Measurements from ENCODE around the gene BNIPL. TPM values are rescaled to one million over a fixed set of nuclear protein-coding genes. Genes with fewer than 3 reads are reported as not detected.
A peak's percentile ranks its signal among the peaks of the same experiment; 100 is the strongest.

The BNIPL gene
- total RNA-seq, 2 donors from 2014 or later: 0.69 to 1.9 TPM

DNA sequence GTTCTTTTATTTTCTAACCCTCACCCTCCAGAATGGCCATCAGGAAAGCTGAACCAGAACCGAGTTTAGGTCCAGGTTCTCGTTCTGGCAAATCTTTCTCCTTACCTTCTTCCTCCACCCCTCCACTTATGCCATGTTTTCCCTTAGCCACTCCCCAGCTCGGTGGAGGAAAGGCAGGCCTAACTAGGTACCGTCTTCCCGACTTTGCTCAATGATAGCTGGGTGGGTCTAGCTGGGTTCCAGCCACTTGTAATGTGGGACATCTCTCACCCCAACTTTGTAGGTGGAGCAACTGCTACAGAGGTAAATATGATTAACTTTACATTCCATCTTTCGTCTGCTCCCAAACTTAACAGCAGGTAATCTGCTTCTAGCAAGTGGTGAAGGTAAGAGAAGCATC, 646 bp downstream of the BNIPL start:
- Histone ChIP-seq H3K27me3 (no peaks in the 10 kb centered on the region), H3K4me1 (no peaks in the 10 kb centered on the region), H3K9ac (ENCODE audit: low read depth in 2 of 2, low read length in 2 of 2) (no peak overlapping the region), H3K4me3 (no peak overlapping the region), H3K27ac (no peak overlapping the region), H3K36me3 (peaks cover 5% of the 10 kb centered on the region), H3K9me3 (no peaks in the 10 kb centered on the region)
- no peak for DNase-seq
- intact Hi-C loops (cut with DNase I): no loop called here
- TF ChIP-seq, protein P1, sequence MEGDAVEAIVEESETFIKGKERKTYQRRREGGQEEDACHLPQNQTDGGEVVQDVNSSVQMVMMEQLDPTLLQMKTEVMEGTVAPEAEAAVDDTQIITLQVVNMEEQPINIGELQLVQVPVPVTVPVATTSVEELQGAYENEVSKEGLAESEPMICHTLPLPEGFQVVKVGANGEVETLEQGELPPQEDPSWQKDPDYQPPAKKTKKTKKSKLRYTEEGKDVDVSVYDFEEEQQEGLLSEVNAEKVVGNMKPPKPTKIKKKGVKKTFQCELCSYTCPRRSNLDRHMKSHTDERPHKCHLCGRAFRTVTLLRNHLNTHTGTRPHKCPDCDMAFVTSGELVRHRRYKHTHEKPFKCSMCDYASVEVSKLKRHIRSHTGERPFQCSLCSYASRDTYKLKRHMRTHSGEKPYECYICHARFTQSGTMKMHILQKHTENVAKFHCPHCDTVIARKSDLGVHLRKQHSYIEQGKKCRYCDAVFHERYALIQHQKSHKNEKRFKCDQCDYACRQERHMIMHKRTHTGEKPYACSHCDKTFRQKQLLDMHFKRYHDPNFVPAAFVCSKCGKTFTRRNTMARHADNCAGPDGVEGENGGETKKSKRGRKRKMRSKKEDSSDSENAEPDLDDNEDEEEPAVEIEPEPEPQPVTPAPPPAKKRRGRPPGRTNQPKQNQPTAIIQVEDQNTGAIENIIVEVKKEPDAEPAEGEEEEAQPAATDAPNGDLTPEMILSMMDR (IDR thresholded peaks at IDR 0.05): no peak

DNA sequence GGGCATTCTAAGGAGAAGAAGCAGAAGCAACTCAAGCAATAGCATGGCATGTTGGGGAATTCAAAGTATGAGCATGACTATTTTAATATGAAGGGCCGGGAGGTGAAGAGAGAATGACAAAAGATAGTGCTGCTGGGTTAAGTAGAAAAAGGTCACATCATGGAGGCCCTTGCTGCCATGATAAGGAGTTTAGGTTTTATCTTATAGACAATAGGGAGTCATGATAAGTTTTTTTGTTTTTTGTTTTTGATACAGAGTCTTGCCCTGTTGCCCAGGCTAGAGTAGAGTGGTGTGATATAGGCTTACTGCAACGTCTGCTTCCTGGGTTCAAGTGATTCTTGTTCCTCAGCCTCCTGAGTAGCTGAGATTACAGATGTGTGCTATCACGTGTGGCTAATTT, 3.1 kb downstream of the BNIPL start:
- intact Hi-C loops (cut with DNase I): no loop called here
- no peak overlapping the region for H3K27ac ChIP-seq
- H3K4me1 ChIP-seq: no peaks in the 10 kb centered on the region
- TF ChIP-seq, protein P1 (IDR thresholded peaks at IDR 0.05): no peak
- H3K9me3 ChIP-seq: no peaks in the 10 kb centered on the region
- H3K36me3 ChIP-seq: peaks cover 2% of the 10 kb centered on the region
- no peaks in the 10 kb centered on the region for H3K27me3 ChIP-seq
- DNase-seq: no peak
- no peak overlapping the region for H3K4me3 ChIP-seq
- H3K9ac ChIP-seq (ENCODE audit: low read depth in 2 of 2, low read length in 2 of 2): no peak overlapping the region

DNA sequence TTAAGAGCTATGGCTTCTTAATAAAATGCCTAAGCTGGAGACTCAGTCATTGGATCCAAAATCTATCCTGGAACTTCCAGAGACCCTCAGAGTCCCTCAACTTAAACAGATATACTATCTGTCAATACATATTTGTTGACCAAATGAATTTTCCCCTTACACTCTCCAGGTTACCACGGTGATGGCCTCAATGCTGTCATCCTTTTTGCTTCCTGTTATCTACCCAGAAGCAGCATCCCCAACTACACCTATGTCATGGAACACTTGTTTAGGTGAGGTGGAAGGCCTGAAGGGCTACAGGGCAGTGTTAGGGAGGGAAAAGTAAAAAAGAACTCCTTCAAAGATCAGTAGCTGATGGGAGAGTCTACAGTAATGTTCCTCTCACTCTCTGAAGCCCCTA, 6.8 kb downstream of the BNIPL start:
- H3K27ac ChIP-seq: no peak overlapping the region
- no peaks in the 10 kb centered on the region for H3K36me3 ChIP-seq
- no peaks in the 10 kb centered on the region for H3K27me3 ChIP-seq
- H3K9ac ChIP-seq (ENCODE audit: low read depth in 2 of 2, low read length in 2 of 2): no peak overlapping the region
- DNase-seq: no peak
- H3K9me3 ChIP-seq: no peaks in the 10 kb centered on the region
- TF ChIP-seq, protein P1 (IDR thresholded peaks at IDR 0.05): no peak
- intact Hi-C loops (cut with DNase I): no loop called here
- no peak overlapping the region for H3K4me3 ChIP-seq
- H3K4me1 ChIP-seq: peaks cover 4% of the 10 kb centered on the region

DNA sequence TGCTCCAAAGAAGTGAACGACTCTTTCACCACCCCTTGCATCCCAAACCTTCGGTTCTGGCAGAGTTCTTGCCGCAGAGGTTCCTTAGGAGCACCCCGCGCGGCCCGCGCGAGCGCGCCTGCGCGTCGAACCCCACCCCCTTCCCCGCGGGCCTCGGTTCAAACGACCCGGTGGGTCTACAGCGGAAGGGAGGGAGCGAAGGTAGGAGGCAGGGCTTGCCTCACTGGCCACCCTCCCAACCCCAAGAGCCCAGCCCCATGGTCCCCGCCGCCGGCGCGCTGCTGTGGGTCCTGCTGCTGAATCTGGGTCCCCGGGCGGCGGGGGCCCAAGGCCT, 11.2 kb downstream of the BNIPL start, which contains the start of gene C1orf56:
C1orf56 (plus strand) TSS at position 161 of the 334 bp plus-strand sequence; CDS start at position 258, 97 bp downstream.
- intact Hi-C loops (cut with DNase I): no loop called here
- H3K4me3 ChIP-seq: peak within 1 kb of the TSS; percentile 62
- peaks cover 7% of the 10 kb centered on the region for H3K4me1 ChIP-seq
- no peaks in the 10 kb centered on the region for H3K27me3 ChIP-seq
- peak within 1 kb of the TSS; percentile 77 to 79 for H3K9ac ChIP-seq (ENCODE audit: low read depth in 2 of 2, low read length in 2 of 2)
- H3K27ac ChIP-seq: peak within 1 kb of the TSS; percentile 74
- H3K9me3 ChIP-seq: no peaks in the 10 kb centered on the region
- DNase-seq: peak; percentile 76
- TF ChIP-seq, protein P1 (IDR thresholded peaks at IDR 0.05): no peak
- peaks cover 7% of the 10 kb centered on the region for H3K36me3 ChIP-seq

DNA sequence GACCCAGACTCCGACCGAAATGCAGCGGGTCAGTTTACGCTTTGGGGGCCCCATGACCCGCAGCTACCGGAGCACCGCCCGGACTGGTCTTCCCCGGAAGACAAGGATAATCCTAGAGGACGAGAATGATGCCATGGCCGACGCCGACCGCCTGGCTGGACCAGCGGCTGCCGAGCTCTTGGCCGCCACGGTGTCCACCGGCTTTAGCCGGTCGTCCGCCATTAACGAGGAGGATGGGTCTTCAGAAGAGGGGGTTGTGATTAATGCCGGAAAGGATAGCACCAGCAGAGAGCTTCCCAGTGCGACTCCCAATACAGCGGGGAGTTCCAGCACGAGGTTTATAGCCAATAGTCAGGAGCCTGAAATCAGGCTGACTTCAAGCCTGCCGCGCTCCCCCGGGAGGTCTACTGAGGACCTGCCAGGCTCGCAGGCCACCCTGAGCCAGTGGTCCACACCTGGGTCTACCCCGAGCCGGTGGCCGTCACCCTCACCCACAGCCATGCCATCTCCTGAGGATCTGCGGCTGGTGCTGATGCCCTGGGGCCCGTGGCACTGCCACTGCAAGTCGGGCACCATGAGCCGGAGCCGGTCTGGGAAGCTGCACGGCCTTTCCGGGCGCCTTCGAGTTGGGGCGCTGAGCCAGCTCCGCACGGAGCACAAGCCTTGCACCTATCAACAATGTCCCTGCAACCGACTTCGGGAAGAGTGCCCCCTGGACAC, 11.7 kb downstream of the BNIPL start:
- peak overlapping the region; percentile 74 for H3K27ac ChIP-seq
- H3K4me3 ChIP-seq: peak overlapping the region; percentile 62
- TF ChIP-seq, protein P1 (IDR thresholded peaks at IDR 0.05): no peak
- peaks cover 8% of the 10 kb centered on the region for H3K36me3 ChIP-seq
- H3K9me3 ChIP-seq: no peaks in the 10 kb centered on the region
- intact Hi-C loops (cut with DNase I): no loop called here
- peaks cover 7% of the 10 kb centered on the region for H3K4me1 ChIP-seq
- H3K9ac ChIP-seq (ENCODE audit: low read depth in 2 of 2, low read length in 2 of 2): peak overlapping the region; percentile 77 to 79
- peak; percentile 76 for DNase-seq
- H3K27me3 ChIP-seq: no peaks in the 10 kb centered on the region

All from colonic mucosa (tissue), 4 donors.